Measurements from ENCODE around the gene CHMP6. TPM values are rescaled to one million over a fixed set of nuclear protein-coding genes. Genes with fewer than 3 reads are reported as not detected.
A peak's percentile ranks its signal among the peaks of the same experiment; 100 is the strongest.

Gene CHMP6
- total RNA-seq, 1 experiment from 2014 or later, result 17.4 TPM

DNA sequence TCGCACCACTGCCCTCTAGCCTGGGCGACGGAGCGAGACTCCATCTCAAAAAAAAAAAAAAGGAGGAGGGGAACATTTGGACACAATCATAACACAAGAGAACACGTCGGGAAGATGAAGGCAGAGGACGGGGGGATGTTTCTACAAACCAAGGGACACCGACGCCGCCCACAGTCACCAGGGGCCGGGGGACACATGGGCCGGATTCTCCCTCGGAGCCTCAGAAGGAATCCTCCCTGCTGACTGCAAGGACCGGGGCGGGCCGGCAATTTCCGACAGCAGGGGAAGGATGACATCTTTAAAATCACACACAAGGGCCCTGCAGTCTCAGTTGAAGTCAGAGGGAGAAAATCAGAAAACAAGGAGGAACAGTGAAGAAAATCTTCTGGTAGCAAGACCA, 8.1 kb upstream of the CHMP6 start:
- no peaks in the 10 kb centered on the region for H4K20me1 ChIP-seq (ENCODE audit: insufficient read depth)
- ChIA-PET CTCF (no interaction called here), POLR2A (ENCODE audit: unreplicated experiment) (no interaction called here)
- no peaks in the 10 kb centered on the region for H3K79me2 ChIP-seq (ENCODE audit: low read depth)
- H3K9me2 ChIP-seq (ENCODE audit: insufficient read depth), result no peaks in the 10 kb centered on the region
- H3K4me2 ChIP-seq, result no peak overlapping the region
- H3K4me1 ChIP-seq (replicated peaks; ENCODE audit: insufficient read depth), result no peaks in the 10 kb centered on the region
- H3K36me3 ChIP-seq (ENCODE audit: low read depth), result no peaks in the 10 kb centered on the region
- no peak overlapping the region for H3K4me3 ChIP-seq
- H3K27me3 ChIP-seq (ENCODE audit: insufficient read depth, low read depth), result no peaks in the 10 kb centered on the region
- intact Hi-C loops (cut with micrococcal nuclease; ENCODE audit: unreplicated experiment), result loop anchor here (5.0 kb wide), 1 partner anchor 556 kb away; no protein-coding TSS in a partner anchor
- no peak overlapping the region for H3K27ac ChIP-seq
- no TSS peak for BruUV-seq (replicated peaks)
- no peak for DNase-seq
- no peaks in the 10 kb centered on the region for H3F3A ChIP-seq (ENCODE audit: insufficient read depth, low read depth)
- no peaks in the 10 kb centered on the region for H3K9me3 ChIP-seq (ENCODE audit: insufficient read depth, low read depth)
- no peak overlapping the region for H2AFZ ChIP-seq
- no peak for TF ChIP-seq EZH2 (IDR thresholded peaks at IDR 0.05; ENCODE audit: low read depth)

GRCh38 chr17:80984749-80985148, 6.9 kb upstream of the CHMP6 start:
- Histone ChIP-seq H3K79me2 (ENCODE audit: low read depth) (no peaks in the 10 kb centered on the region), H2AFZ (no peak overlapping the region), H3K9me2 (ENCODE audit: insufficient read depth) (no peaks in the 10 kb centered on the region), H3K9me3 (ENCODE audit: insufficient read depth, low read depth) (no peaks in the 10 kb centered on the region), H3K4me2 (no peak overlapping the region), H3K4me1 (replicated peaks; ENCODE audit: insufficient read depth) (peaks cover 7% of the 10 kb centered on the region), H3K27me3 (ENCODE audit: insufficient read depth, low read depth) (no peaks in the 10 kb centered on the region), H3K4me3 (no peak overlapping the region), H3K36me3 (ENCODE audit: low read depth) (no peaks in the 10 kb centered on the region), H3K27ac (no peak overlapping the region), H4K20me1 (ENCODE audit: insufficient read depth) (no peaks in the 10 kb centered on the region), H3F3A (ENCODE audit: insufficient read depth, low read depth) (no peaks in the 10 kb centered on the region; the same call in 1 of the 2 replicates)
- intact Hi-C loops (cut with micrococcal nuclease; ENCODE audit: unreplicated experiment), result loop anchor here (5.0 kb wide), 3 partner anchors 238 to 557 kb away; partner anchors contain the start of gene CEP131
- CTCF ChIA-PET, result interaction anchor here (0.6 kb wide), 2 partner anchors 516 to 1173 kb away, joined by 4 read pairs; no protein-coding TSS in a partner anchor
- no TSS peak for BruUV-seq (replicated peaks)
- TF ChIP-seq, protein P1, sequence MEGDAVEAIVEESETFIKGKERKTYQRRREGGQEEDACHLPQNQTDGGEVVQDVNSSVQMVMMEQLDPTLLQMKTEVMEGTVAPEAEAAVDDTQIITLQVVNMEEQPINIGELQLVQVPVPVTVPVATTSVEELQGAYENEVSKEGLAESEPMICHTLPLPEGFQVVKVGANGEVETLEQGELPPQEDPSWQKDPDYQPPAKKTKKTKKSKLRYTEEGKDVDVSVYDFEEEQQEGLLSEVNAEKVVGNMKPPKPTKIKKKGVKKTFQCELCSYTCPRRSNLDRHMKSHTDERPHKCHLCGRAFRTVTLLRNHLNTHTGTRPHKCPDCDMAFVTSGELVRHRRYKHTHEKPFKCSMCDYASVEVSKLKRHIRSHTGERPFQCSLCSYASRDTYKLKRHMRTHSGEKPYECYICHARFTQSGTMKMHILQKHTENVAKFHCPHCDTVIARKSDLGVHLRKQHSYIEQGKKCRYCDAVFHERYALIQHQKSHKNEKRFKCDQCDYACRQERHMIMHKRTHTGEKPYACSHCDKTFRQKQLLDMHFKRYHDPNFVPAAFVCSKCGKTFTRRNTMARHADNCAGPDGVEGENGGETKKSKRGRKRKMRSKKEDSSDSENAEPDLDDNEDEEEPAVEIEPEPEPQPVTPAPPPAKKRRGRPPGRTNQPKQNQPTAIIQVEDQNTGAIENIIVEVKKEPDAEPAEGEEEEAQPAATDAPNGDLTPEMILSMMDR (conservative IDR thresholded peaks at IDR 0.05), result no peak
- TF ChIP-seq EZH2 (IDR thresholded peaks at IDR 0.05; ENCODE audit: low read depth), result no peak
- DNase-seq, result peak; percentile 41 to 48
- POLR2A ChIA-PET (ENCODE audit: unreplicated experiment), result interaction anchor here (0.7 kb wide), 1 partner anchor 224 kb away, joined by 6 read pairs; no protein-coding TSS in a partner anchor

- H3K27ac ChIP-seq, result no peak overlapping the region
- H3K9me3 ChIP-seq (ENCODE audit: insufficient read depth, low read depth), result no peaks in the 10 kb centered on the region
- intact Hi-C loops (cut with micrococcal nuclease; ENCODE audit: unreplicated experiment), result loop anchor here (5.0 kb wide), 2 partner anchors 236 to 501 kb away; partner anchors contain the start of gene CEP131
- no peak overlapping the region for H2AFZ ChIP-seq
- no peak overlapping the region for H3K4me3 ChIP-seq
- H3K4me1 ChIP-seq (replicated peaks; ENCODE audit: insufficient read depth), result peaks cover 10% of the 10 kb centered on the region
- H3K27me3 ChIP-seq (ENCODE audit: insufficient read depth, low read depth), result no peaks in the 10 kb centered on the region
- no peaks in the 10 kb centered on the region; the same call in 1 of the 2 replicates for H3F3A ChIP-seq (ENCODE audit: insufficient read depth, low read depth)
- TF ChIP-seq EZH2 (IDR thresholded peaks at IDR 0.05; ENCODE audit: low read depth), result no peak
- TF ChIP-seq, protein P1 (conservative IDR thresholded peaks at IDR 0.05), result no peak
- DNase-seq, result no peak
- no peaks in the 10 kb centered on the region for H4K20me1 ChIP-seq (ENCODE audit: insufficient read depth)
- no TSS peak for BruUV-seq (replicated peaks)
- H3K36me3 ChIP-seq (ENCODE audit: low read depth), result no peaks in the 10 kb centered on the region
- no peaks in the 10 kb centered on the region for H3K9me2 ChIP-seq (ENCODE audit: insufficient read depth)
- CTCF ChIA-PET, result no interaction called here
- no peaks in the 10 kb centered on the region for H3K79me2 ChIP-seq (ENCODE audit: low read depth)
- POLR2A ChIA-PET (ENCODE audit: unreplicated experiment), result no interaction called here
- H3K4me2 ChIP-seq, result no peak overlapping the region
Observed at GRCh38 chr17:80986046-80986445, 5.6 kb upstream of the CHMP6 start.

Measured in PC-9 (cell line).